ELR (cell line): Measurements from ENCODE around the gene GSTP1.
"Not testable (repeated sequence)": the region's sequence is repeated elsewhere in the genome, so short reads cannot be mapped to it uniquely, and the experiment has no call there.

Experiments used
- DNase-seq: peaks from one replicate; pipeline ENCODE4 v3.0.0-alpha.2; 2015; ENCODE audit warnings: low read depth

GSTP1 gene

GRCh38 chr11:67583247-67584204, at the start of gene GSTP1:
TSS of gene GSTP1 (plus strand) at chr11:67583812. CDS start at chr11:67583844, 32 bp downstream.
- DNase-seq: peak; percentile 91

DNA sequence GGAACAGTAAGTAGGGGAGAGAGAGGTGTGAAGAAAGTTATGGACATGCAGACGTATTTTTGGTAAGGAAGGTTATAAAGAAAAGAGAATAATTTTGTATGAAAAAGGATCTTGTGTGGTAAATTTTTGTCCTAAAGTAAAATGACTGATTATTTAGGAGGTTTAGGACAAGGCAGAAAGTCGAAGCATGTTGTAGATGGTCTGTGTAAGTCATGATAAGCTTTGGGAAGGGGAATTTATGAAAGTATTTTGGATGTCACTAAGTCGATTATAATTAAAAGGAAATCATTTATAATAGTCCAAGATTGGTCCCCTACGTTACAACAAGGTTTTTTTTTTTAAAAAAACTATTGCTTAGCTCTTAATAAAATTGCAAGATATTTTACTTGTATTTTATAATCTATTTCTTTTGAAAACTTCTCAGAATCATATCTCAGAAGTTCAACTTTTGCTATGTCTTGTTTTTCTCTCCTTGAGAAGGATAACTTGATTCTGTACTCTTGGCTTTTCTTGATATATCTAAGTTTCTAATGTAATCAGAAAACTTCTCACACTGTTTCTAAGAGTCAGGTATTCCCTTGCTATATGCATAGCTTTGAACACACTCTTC, 49.4 kb upstream of the GSTP1 start:
- DNase-seq: peak; percentile 36

- no peak for DNase-seq
These were observed 48.1 kb upstream of the GSTP1 start for GRCh38 chr11:67535561-67535960.

GRCh38 chr11:67538306-67538705, 45.3 kb upstream of the GSTP1 start:
- peak; percentile 10 for DNase-seq

DNA sequence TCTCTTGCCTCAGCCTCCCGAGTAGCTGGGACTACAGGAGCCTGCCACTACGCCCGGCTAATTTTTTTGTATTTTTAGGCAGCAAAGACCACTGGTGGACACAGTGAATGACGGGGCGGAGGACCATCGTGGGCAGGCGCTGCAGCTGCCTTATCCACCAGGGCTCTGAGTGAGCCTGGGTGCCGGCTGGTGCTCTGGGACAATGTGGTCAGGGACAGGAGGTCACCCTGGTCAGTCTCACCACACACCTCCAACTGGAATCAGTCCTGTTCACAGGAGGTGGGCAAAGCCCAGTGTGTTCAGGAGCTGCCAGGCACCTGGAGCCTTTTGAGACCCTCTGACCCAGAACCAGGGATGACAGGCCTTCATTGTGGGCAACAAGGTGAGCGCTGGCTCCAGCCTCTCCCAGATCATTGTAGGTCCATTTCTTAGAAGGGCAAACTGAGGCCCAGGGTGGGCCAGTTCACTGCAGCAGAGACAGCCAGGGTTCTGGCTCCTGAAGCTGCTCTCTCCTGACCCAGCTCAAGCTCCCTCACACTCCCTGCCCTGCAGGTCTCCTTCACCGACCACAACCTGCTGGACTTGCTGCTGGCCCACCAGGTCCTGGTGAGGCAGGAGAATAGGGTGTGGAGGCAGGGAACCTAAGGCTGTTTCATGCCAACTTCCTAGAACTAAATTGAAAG, 44.6 kb upstream of the GSTP1 start:
- DNase-seq: no peak

GRCh38 chr11:67539550-67539949, 44.1 kb upstream of the GSTP1 start:
- DNase-seq: no peak

GRCh38 chr11:67541198-67541597, 42.4 kb upstream of the GSTP1 start:
- DNase-seq: no peak

- DNase-seq: no peak
These were observed 41.4 kb upstream of the GSTP1 start for GRCh38 chr11:67542169-67542568.

DNA sequence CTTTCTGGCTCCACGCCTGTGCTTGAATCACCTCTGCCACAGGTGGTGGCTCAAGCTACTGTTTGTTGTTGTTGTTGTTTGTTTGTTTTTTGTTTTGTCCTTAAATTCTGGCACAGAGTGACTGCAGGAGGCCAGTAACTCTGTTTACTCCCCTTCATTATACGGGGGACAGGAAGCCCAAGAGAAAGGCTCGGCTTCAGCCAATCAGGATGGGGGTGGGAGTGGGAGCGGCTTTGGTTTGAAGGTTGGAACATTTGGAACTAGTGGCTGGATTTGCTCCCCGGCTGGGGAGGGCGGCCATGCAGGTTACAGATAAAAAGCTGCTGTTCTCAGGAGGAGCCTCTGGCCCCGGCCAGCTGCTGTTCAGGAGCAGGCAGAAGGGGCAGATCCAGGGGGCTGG, 40.6 kb upstream of the GSTP1 start:
- DNase-seq: no peak

- no peak for DNase-seq
These were observed 40.0 kb upstream of the GSTP1 start for GRCh38 chr11:67543585-67543984.

- DNase-seq: no peak
These were observed 38.9 kb upstream of the GSTP1 start for GRCh38 chr11:67544616-67545242.

- DNase-seq: no peak
These were observed 38.3 kb upstream of the GSTP1 start for GRCh38 chr11:67545280-67545679.

- DNase-seq: not testable (repeated sequence)
These were observed 35.5 kb upstream of the GSTP1 start for GRCh38 chr11:67548112-67548511.

GRCh38 chr11:67548555-67549110, 35.0 kb upstream of the GSTP1 start:
- no peak for DNase-seq

DNA sequence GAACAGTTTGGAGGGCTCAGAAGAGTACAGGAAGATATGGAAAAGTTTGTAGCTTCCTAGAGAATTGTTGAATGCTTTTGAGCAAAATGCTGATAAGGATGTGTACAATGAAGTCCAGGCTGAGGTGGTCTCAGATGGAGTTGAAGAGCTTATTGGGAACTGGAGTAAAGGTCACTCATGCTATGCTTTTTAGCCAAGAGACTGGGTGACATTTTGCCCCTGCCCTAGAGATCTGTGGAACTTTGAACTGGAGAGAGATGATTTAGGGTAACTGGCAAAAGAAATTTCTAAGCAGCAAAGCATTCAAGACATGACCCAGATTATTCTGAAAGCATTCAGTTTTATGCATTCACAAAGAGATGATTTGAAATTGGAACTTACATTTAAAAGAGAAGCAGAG, 32.5 kb upstream of the GSTP1 start:
- no peak for DNase-seq

GRCh38 chr11:67551697-67552096, 31.9 kb upstream of the GSTP1 start:
- not testable (repeated sequence) for DNase-seq

- no peak for DNase-seq
These were observed 27.4 kb upstream of the GSTP1 start for GRCh38 chr11:67556244-67556643.

GRCh38 chr11:67558084-67558772, 25.4 kb upstream of the GSTP1 start:
- no peak for DNase-seq

GRCh38 chr11:67561971-67562619, 21.5 kb upstream of the GSTP1 start:
- DNase-seq: no peak

DNA sequence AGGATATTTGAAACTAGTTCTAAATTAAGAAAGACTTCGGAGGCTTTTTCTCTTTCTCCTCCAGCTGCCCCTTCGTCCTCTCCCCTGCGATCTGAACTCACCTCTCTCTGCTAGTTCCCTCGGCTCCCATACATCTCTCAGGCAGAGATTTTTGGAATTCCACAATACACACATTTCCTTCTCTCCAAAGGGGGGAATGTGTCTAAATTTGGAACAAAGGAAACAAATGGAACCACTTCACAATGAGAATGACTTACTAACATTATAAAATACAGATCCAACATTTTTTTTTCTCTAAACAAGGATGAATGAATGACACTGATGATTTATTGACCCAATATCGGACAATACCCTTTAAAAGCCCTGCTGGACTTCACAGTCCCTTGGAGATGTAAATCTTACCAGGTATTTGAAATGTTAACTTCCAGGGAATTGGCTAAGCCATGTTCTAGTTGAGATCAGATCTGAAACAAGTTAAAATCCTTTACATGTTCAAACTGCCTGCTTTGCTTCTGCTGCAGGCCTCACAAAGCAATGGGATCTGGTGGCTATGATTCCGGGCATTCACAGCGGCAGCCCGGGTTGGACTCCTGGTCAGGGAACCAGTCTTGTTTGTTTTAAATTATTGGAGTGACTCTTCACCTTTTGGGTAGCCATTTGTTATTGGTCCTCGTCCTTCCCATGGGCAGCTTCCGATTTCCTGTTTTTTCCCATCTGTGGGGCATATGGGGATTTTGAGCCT, 20.5 kb upstream of the GSTP1 start:
- DNase-seq: no peak
